GM21447 (cell line): ENCODE measurements around the gene CYP11A1.

Source experiments
- ATAC-seq: cut with Tn5 transposase; IDR thresholded peaks from one replicate; pipeline ENCODE4 v1.9.1; 2021; ENCODE audit not compliant: unreplicated experiment

CYP11A1 gene

GRCh38 chr15:74367296-74367854 lies at the start of gene CYP11A1:
Gene CYP11A1 (minus strand): TSS chr15:74367646. CDS start chr15:74367585, 61 bp downstream.
- ATAC-seq: no peak

- no peak for ATAC-seq
These were observed 49.8 kb upstream of the CYP11A1 start for GRCh38 chr15:74417225-74417624.

- no peak for ATAC-seq
These were observed 48.8 kb upstream of the CYP11A1 start for GRCh38 chr15:74415966-74416916.

- no peak for ATAC-seq
These were observed 47.3 kb upstream of the CYP11A1 start for GRCh38 chr15:74414603-74415338.

- no peak for ATAC-seq
These were observed 46.7 kb upstream of the CYP11A1 start for GRCh38 chr15:74414081-74414580.

- ATAC-seq: no peak
These were observed 46.1 kb upstream of the CYP11A1 start for GRCh38 chr15:74413350-74414080.

- no peak for ATAC-seq
These were observed 44.7 kb upstream of the CYP11A1 start for GRCh38 chr15:74412159-74412558.

- no peak for ATAC-seq
These were observed 44.2 kb upstream of the CYP11A1 start for GRCh38 chr15:74411686-74412085.

- ATAC-seq: no peak
These were observed 43.1 kb upstream of the CYP11A1 start for GRCh38 chr15:74410502-74410901.

GRCh38 chr15:74409225-74409624 lies 41.8 kb upstream of the CYP11A1 start:
- ATAC-seq: no peak

GRCh38 chr15:74408815-74409214 lies 41.4 kb upstream of the CYP11A1 start:
- ATAC-seq: no peak

GRCh38 chr15:74408385-74408784 lies 40.9 kb upstream of the CYP11A1 start:
- no peak for ATAC-seq

- no peak for ATAC-seq
These were observed 39.7 kb upstream of the CYP11A1 start for GRCh38 chr15:74406992-74407705.

GRCh38 chr15:74406517-74406916 lies 39.1 kb upstream of the CYP11A1 start:
- no peak for ATAC-seq

- ATAC-seq: no peak
These were observed 38.4 kb upstream of the CYP11A1 start for GRCh38 chr15:74405823-74406222.

- ATAC-seq: peak; percentile 36
These were observed 36.6 kb upstream of the CYP11A1 start for GRCh38 chr15:74403991-74404563.

GRCh38 chr15:74403588-74403919 lies 36.1 kb upstream of the CYP11A1 start:
- ATAC-seq: no peak

- peak; percentile 26 for ATAC-seq
These were observed 35.6 kb upstream of the CYP11A1 start for GRCh38 chr15:74402873-74403587.

- no peak for ATAC-seq
These were observed 34.9 kb upstream of the CYP11A1 start for GRCh38 chr15:74402337-74402841.
